OCI-LY7 (cell line): ENCODE measurements around the gene MESD.

ENCODE experiments used
- CTCF ChIP-seq: fragments of 200-600 bp; sonication (generic); conservative IDR thresholded peaks from 2 replicates; pipeline ENCODE4 v1.5.1; 2014; ENCODE audit warnings: mild to moderate bottlenecking, antibody characterized with exemption, low read length, moderate library complexity, mixed read lengths
- EZH2phosphoT487 ChIP-seq: fragments of 200-600 bp; sonication (generic); IDR thresholded peaks from 2 replicates; pipeline ENCODE4 v1.6.1; 2018; ENCODE audit warnings: low read depth, borderline replicate concordance, mild to moderate bottlenecking, mixed run types, antibody characterized with exemption, low read length, moderate library complexity, mixed read lengths

GRCh38 chr15:80929225-80929624 is 60.4 kb downstream of the MESD start:
- no peak for TF ChIP-seq CTCF
- TF ChIP-seq EZH2phosphoT487, result no peak
